ENCODE data around the gene CNTN5.

Gene CNTN5

DNA sequence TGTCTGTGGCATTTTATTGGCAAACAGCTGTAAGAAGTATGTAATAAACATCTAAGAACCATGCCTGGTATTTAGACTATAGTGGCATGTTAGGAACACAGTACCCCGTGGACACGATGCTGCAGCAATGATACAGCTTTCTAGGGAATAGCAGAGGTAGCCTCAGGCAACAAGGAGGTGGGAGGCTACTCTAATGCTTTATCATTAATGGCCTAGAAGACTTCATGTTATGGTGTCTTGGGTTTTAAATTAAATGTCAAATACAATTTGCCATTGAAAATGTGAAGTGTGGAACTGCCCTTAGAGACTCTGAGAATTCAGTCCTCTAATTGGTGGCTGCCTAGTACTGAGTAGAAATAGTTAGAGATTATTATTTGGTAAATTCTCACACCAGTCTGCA, 516.9 kb downstream of the CNTN5 start:
- DNase-seq = no peak
- no peak overlapping the region for H2BK12ac ChIP-seq (ENCODE audit: low read length)
- H4K91ac ChIP-seq (ENCODE audit: low read depth, low read length) = no peak overlapping the region

GRCh38 chr11:99545616-99546015, 524.9 kb downstream of the CNTN5 start:
- Histone ChIP-seq H3K18ac (ENCODE audit: low read length) (no peak overlapping the region), H4K12ac (ENCODE audit: low read depth, low read length) (no peak overlapping the region), H3K14ac (ENCODE audit: low read length) (no peak overlapping the region), H3K27me3 (ENCODE audit: insufficient read depth, low read length) (no peaks in the 10 kb centered on the region), H3K4me1 (ENCODE audit: control insufficient read depth in 1 of 2, insufficient read depth in 2 of 2, low read length in 2 of 2) (no peaks in the 10 kb centered on the region), H4K8ac (ENCODE audit: low read depth, low read length) (no peak overlapping the region), H3K27ac (ENCODE audit: low read depth, low read length) (no peak overlapping the region), H3K79me2 (ENCODE audit: control insufficient read depth, insufficient read depth, low read length, poor library complexity) (no peaks in the 10 kb centered on the region), H2AFZ (ENCODE audit: insufficient read depth, low read length, poor library complexity) (no peak overlapping the region), H2BK120ac (ENCODE audit: insufficient read depth, low read length, poor library complexity) (no peak overlapping the region), H3K4ac (ENCODE audit: low read depth, low read length) (no peak overlapping the region), H2AK5ac (ENCODE audit: low read length) (no peak overlapping the region), H3K9ac (ENCODE audit: low read length) (no peak overlapping the region), H3K79me1 (ENCODE audit: low read length) (no peaks in the 10 kb centered on the region), H2BK12ac (ENCODE audit: low read length) (no peak overlapping the region), H4K91ac (ENCODE audit: low read depth, low read length) (no peak overlapping the region), H3K36me3 (ENCODE audit: control insufficient read depth in 1 of 2, insufficient read depth in 2 of 2, low read length in 2 of 2) (no peaks in the 10 kb centered on the region), H3K9me3 (ENCODE audit: insufficient read depth, low read depth, low read length) (no peaks in the 10 kb centered on the region), H2BK5ac (ENCODE audit: low read depth, low read length, poor library complexity) (no peak overlapping the region), H3K4me3 (ENCODE audit: low read depth, low read length) (no peak overlapping the region), H3K23ac (ENCODE audit: low read length) (no peak overlapping the region), H3K4me2 (ENCODE audit: low read length) (no peak overlapping the region)
- DNase-seq = no peak
- no CpG with 5 or more reads among the region's 4 CpGs for WGBS (ENCODE audit: extremely low coverage, insufficient coverage, insufficient read length)

More for the DNA sequence above, 516.9 kb downstream of the CNTN5 start:
- no peaks in the 10 kb centered on the region for H3K4me1 ChIP-seq (ENCODE audit: control insufficient read depth in 1 of 2, insufficient read depth in 2 of 2, low read length in 2 of 2)
- H3K4me3 ChIP-seq (ENCODE audit: low read depth, low read length) = no peak overlapping the region
- H2AK5ac ChIP-seq (ENCODE audit: low read length) = no peak overlapping the region
- no peak overlapping the region for H4K12ac ChIP-seq (ENCODE audit: low read depth, low read length)
- H2BK5ac ChIP-seq (ENCODE audit: low read depth, low read length, poor library complexity) = no peak overlapping the region
- no peaks in the 10 kb centered on the region for H3K27me3 ChIP-seq (ENCODE audit: insufficient read depth, low read length)
- H2BK120ac ChIP-seq (ENCODE audit: insufficient read depth, low read length, poor library complexity) = no peak overlapping the region
- WGBS (ENCODE audit: extremely low coverage, insufficient coverage, insufficient read length) = no CpG with 5 or more reads among the region's 2 CpGs
- no peaks in the 10 kb centered on the region for H3K36me3 ChIP-seq (ENCODE audit: control insufficient read depth in 1 of 2, insufficient read depth in 2 of 2, low read length in 2 of 2)
- no peak overlapping the region for H3K4me2 ChIP-seq (ENCODE audit: low read length)
- H3K9ac ChIP-seq (ENCODE audit: low read length) = no peak overlapping the region
- H4K8ac ChIP-seq (ENCODE audit: low read depth, low read length) = no peak overlapping the region
- H3K23ac ChIP-seq (ENCODE audit: low read length) = no peak overlapping the region
- H3K14ac ChIP-seq (ENCODE audit: low read length) = no peak overlapping the region
- H3K18ac ChIP-seq (ENCODE audit: low read length) = no peak overlapping the region
- no peaks in the 10 kb centered on the region for H3K79me1 ChIP-seq (ENCODE audit: low read length)
- no peak overlapping the region for H3K4ac ChIP-seq (ENCODE audit: low read depth, low read length)
- H2AFZ ChIP-seq (ENCODE audit: insufficient read depth, low read length, poor library complexity) = no peak overlapping the region
- H3K27ac ChIP-seq (ENCODE audit: low read depth, low read length) = no peak overlapping the region
- no peaks in the 10 kb centered on the region for H3K9me3 ChIP-seq (ENCODE audit: insufficient read depth, low read depth, low read length)
- no peaks in the 10 kb centered on the region for H3K79me2 ChIP-seq (ENCODE audit: control insufficient read depth, insufficient read depth, low read length, poor library complexity)

DNA sequence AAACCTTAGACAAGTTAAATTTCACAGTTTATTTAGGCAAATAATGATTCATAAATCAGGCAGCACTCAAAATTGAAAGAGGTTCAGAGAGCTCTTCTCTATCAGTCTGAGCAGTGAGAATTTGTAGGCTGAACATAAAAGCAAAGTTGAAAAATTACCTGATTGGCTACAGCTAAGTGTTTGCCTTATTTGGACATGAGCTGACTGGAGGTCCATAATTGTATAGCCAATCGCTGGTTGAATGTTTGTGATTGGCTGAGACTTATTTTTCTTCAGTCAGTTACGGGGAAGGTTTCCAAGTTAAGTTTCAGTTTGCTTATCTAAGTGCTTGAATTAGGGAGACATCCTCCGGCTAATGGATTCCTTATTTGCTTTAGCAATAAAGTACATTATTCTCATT, 527.5 kb downstream of the CNTN5 start:
- Histone ChIP-seq H3K79me1 (ENCODE audit: low read length) (no peaks in the 10 kb centered on the region), H3K27ac (ENCODE audit: low read depth, low read length) (no peak overlapping the region), H3K18ac (ENCODE audit: low read length) (no peak overlapping the region), H3K9me3 (ENCODE audit: insufficient read depth, low read depth, low read length) (no peaks in the 10 kb centered on the region), H2AFZ (ENCODE audit: insufficient read depth, low read length, poor library complexity) (no peak overlapping the region), H2BK5ac (ENCODE audit: low read depth, low read length, poor library complexity) (no peak overlapping the region), H3K4me2 (ENCODE audit: low read length) (no peak overlapping the region), H3K9ac (ENCODE audit: low read length) (no peak overlapping the region), H3K14ac (ENCODE audit: low read length) (no peak overlapping the region), H3K4me1 (ENCODE audit: control insufficient read depth in 1 of 2, insufficient read depth in 2 of 2, low read length in 2 of 2) (no peaks in the 10 kb centered on the region), H2BK120ac (ENCODE audit: insufficient read depth, low read length, poor library complexity) (no peak overlapping the region), H3K4ac (ENCODE audit: low read depth, low read length) (no peak overlapping the region), H3K27me3 (ENCODE audit: insufficient read depth, low read length) (no peaks in the 10 kb centered on the region), H2AK5ac (ENCODE audit: low read length) (no peak overlapping the region), H3K23ac (ENCODE audit: low read length) (no peak overlapping the region), H4K12ac (ENCODE audit: low read depth, low read length) (no peak overlapping the region), H2BK12ac (ENCODE audit: low read length) (no peak overlapping the region), H3K36me3 (ENCODE audit: control insufficient read depth in 1 of 2, insufficient read depth in 2 of 2, low read length in 2 of 2) (no peaks in the 10 kb centered on the region), H3K79me2 (ENCODE audit: control insufficient read depth, insufficient read depth, low read length, poor library complexity) (no peaks in the 10 kb centered on the region), H4K91ac (ENCODE audit: low read depth, low read length) (no peak overlapping the region), H3K4me3 (ENCODE audit: low read depth, low read length) (no peak overlapping the region), H4K8ac (ENCODE audit: low read depth, low read length) (no peak overlapping the region)
- DNase-seq = no peak
- WGBS (ENCODE audit: extremely low coverage, insufficient coverage, insufficient read length) = no CpG with 5 or more reads among the region's 3 CpGs

DNA sequence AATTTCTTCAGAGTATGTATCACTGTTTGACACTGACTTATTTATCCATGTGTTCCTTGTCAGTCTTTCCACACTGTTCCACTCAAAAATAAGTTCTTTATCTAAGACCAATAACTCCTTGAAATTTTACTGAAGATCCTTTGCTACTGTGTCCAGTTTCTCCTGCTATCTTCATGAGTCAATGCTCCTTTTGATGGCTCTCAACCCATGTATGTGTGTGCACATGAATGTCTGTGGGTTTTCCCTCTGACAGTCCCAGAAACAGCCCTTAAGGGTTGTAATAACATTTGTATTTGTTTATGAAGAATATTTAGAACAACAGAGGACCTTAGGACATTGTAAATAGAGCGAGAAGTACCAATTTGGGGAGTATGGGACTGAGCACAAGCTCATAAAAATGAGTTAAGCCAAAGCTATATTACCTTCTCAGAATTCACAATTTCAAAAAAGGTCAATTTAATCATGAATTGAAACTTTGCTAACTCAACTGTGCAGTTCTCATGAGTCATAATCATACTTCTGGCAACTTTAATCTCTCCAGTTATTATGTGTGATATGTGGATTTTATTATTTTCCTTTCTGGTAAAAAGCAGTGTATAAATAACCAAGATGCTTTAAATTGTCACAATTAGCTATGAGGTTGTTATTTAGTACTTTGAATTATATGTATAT, 533.6 kb downstream of the CNTN5 start:
- no peaks in the 10 kb centered on the region for H3K79me2 ChIP-seq (ENCODE audit: control insufficient read depth, insufficient read depth, low read length, poor library complexity)
- no peak overlapping the region for H3K4me2 ChIP-seq (ENCODE audit: low read length)
- H4K8ac ChIP-seq (ENCODE audit: low read depth, low read length) = no peak overlapping the region
- H3K27ac ChIP-seq (ENCODE audit: low read depth, low read length) = no peak overlapping the region
- no peaks in the 10 kb centered on the region for H3K9me3 ChIP-seq (ENCODE audit: insufficient read depth, low read depth, low read length)
- H3K23ac ChIP-seq (ENCODE audit: low read length) = no peak overlapping the region
- H3K4ac ChIP-seq (ENCODE audit: low read depth, low read length) = no peak overlapping the region
- no peak overlapping the region for H2BK120ac ChIP-seq (ENCODE audit: insufficient read depth, low read length, poor library complexity)
- no peaks in the 10 kb centered on the region for H3K36me3 ChIP-seq (ENCODE audit: control insufficient read depth in 1 of 2, insufficient read depth in 2 of 2, low read length in 2 of 2)
- H3K27me3 ChIP-seq (ENCODE audit: insufficient read depth, low read length) = no peaks in the 10 kb centered on the region
- no peak overlapping the region for H2AK5ac ChIP-seq (ENCODE audit: low read length)
- no peak overlapping the region for H2AFZ ChIP-seq (ENCODE audit: insufficient read depth, low read length, poor library complexity)
- no peak for DNase-seq
- no peak overlapping the region for H3K9ac ChIP-seq (ENCODE audit: low read length)
- no peaks in the 10 kb centered on the region for H3K79me1 ChIP-seq (ENCODE audit: low read length)
- WGBS (ENCODE audit: extremely low coverage, insufficient coverage, insufficient read length) = no CpG with 5 or more reads among the region's 1 CpG
- no peak overlapping the region for H2BK12ac ChIP-seq (ENCODE audit: low read length)
- H3K14ac ChIP-seq (ENCODE audit: low read length) = no peak overlapping the region
- H3K18ac ChIP-seq (ENCODE audit: low read length) = no peak overlapping the region
- H4K12ac ChIP-seq (ENCODE audit: low read depth, low read length) = no peak overlapping the region
- H3K4me3 ChIP-seq (ENCODE audit: low read depth, low read length) = no peak overlapping the region
- H3K4me1 ChIP-seq (ENCODE audit: control insufficient read depth in 1 of 2, insufficient read depth in 2 of 2, low read length in 2 of 2) = no peaks in the 10 kb centered on the region
- no peak overlapping the region for H2BK5ac ChIP-seq (ENCODE audit: low read depth, low read length, poor library complexity)
- no peak overlapping the region for H4K91ac ChIP-seq (ENCODE audit: low read depth, low read length)
